Stomach (tissue), 9 donors: ENCODE results near the gene MUC21. TPM values are rescaled to one million over a fixed set of nuclear protein-coding genes. Genes with fewer than 3 reads are reported as not detected.

Experiments
- DNase-seq, 2 donors: peaks; one replicate each; pipeline versions ENCODE4 v3.0.0 to v3.0.0-alpha.2; 2013 to 2019
- H3K27ac ChIP-seq, 5 donors: fragments of 200-600 bp in 4 of 5; sonication (generic) in 4 of 5; one replicate each; pipeline ENCODE4 v1.5.1; 2013 to 2019; ENCODE audit warnings: mild to moderate bottlenecking in 1 of 5, moderate library complexity in 1 of 5
- H3K27me3 ChIP-seq, 3 donors: fragments of 200-600 bp; sonication (generic); one replicate each; pipeline ENCODE4 v1.5.1; 2017 to 2019; ENCODE audit warnings: mixed run types in 1 of 3
- H3K36me3 ChIP-seq, 4 donors: fragments of 200-600 bp; sonication (generic); 1 replicate in 3 of 4; 2 replicates in 1 of 4; pipeline ENCODE4 v1.5.1; 2016 to 2019
- H3K4me1 ChIP-seq, 4 donors: fragments of 200-600 bp; sonication (generic); one replicate each; pipeline ENCODE4 v1.5.1; 2016 to 2019
- H3K4me3 ChIP-seq, 4 donors: fragments of 200-600 bp; sonication (generic) in 3 of 4; one replicate each; pipeline ENCODE4 v1.5.1; 2016 to 2019; ENCODE audit warnings: mild to moderate bottlenecking in 1 of 4
- H3K9me3 ChIP-seq, 4 donors: fragments of 200-600 bp; sonication (generic); one replicate each; pipeline ENCODE4 v1.5.1; 2016 to 2019
- CTCF ChIP-seq, 7 experiments: fragments of 450-650 bp in 4 of 7; fragments of 200-600 bp in 3 of 7; sonication (generic) in 3 of 7; IDR thresholded peaks; one replicate each; pipeline ENCODE4 v1.5.1; 2016 to 2019; ENCODE audit warnings: antibody characterized with exemption in 7 of 7, control low read depth in 2 of 7, mild to moderate bottlenecking in 1 of 7
- EP300 ChIP-seq: sonication (generic); formaldehyde crosslinking; IDR thresholded peaks from one replicate; pipeline ENCODE4 v1.6.1; 2017; ENCODE audit warnings: antibody characterized with exemption
- POLR2A ChIP-seq, 4 donors: fragments of 450-650 bp; IDR thresholded peaks; one replicate each; pipeline ENCODE4 v1.6.1; 2016; ENCODE audit warnings: antibody characterized with exemption in 4 of 4, control low read depth in 2 of 4, mild to moderate bottlenecking in 1 of 4, moderate library complexity in 1 of 4
- POLR2AphosphoS5 ChIP-seq, 3 donors: sonication (generic); formaldehyde crosslinking; IDR thresholded peaks; one replicate each; pipeline ENCODE4 v1.6.1; 2016; ENCODE audit warnings: antibody characterized with exemption in 3 of 3
- WGBS, 5 donors: extraction: QIAGEN DNeasy Blood & Tissue Kit in 3 of 5; methylation state at CpG; one replicate each; pipeline versions ENCODE4 v1.1.5 to v1.1.7; 2013 to 2018; 5-methylcytosine and 5-hydroxymethylcytosine counted together
- intact Hi-C: fragments of 100-400 bp; cut with DNase I; formaldehyde crosslinking; loops from one replicate; pipeline ENCODE4 v1.15.1; 2023; ENCODE audit warnings: low total_unique reads
- polyA plus RNA-seq, 3 donors: library from polyadenylated mRNA; stranded (reverse); fragments of 200-250 nt; gene quantifications; one replicate each; pipeline ENCODE4 v1.2.3, GENCODE V29; 2013
- total RNA-seq, 5 donors: library from RNA; depleted of rRNA; stranded (reverse); fragments of >200 nt; gene quantifications; one replicate each; pipeline versions ENCODE4 v1.1.0 to v1.2.3, GENCODE V29; 2014 to 2016
- donor health status: healthy with polysubstance abuse.
- donor health status: Bipolar disorder and iron deficiency.
- donor health status: healthy.

MUC21 gene
- total and polyA plus RNA-seq, 8 donors, result 0.18 to 131 (median 1.6) TPM; not detected in 1

DNA sequence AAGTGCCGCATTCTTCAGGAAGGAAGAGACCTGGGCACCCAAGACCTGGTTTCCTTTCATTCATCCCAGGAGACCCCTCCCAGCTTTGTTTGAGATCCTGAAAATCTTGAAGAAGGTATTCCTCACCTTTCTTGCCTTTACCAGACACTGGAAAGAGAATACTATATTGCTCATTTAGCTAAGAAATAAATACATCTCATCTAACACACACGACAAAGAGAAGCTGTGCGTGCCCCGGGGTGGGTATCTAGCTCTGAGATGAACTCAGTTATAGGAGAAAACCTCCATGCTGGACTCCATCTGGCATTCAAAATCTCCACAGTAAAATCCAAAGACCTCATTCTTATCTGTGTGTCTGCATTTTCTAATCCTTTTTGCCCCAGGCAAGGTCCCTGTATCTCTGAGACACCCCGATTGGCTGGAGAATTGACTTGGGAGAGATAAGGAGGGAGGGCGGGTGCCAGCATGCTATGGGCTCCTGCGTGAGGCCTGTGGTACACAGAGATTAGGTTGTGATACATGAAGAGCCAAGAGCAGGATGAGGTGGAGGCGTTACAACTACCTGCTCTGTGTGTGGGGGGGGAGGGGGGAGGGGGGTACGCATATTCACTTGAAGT, 4.8 kb downstream of the MUC21 start:
- H3K4me3 ChIP-seq, result no peak overlapping the region
- no peaks in the 10 kb centered on the region for H3K36me3 ChIP-seq
- H3K9me3 ChIP-seq, result no peaks in the 10 kb centered on the region
- intact Hi-C loops, result no loop called here
- no peaks in the 10 kb centered on the region for H3K27me3 ChIP-seq
- peaks cover 0 to 4% (median 0%) of the 10 kb centered on the region in 4 donors for H3K4me1 ChIP-seq
- H3K27ac ChIP-seq, result no peak overlapping the region
- WGBS, 5 donors, result 60 to 74% (median 63%) methylated on average over 9 of the region's 9 CpGs
- TF ChIP-seq POLR2A (IDR thresholded peaks at IDR 0.05) (no peak), CTCF (IDR thresholded peaks at IDR 0.05) (no peak), POLR2AphosphoS5 (IDR thresholded peaks at IDR 0.05) (no peak), EP300 (no peak)
- peak; percentile 11 to 35 for DNase-seq

DNA sequence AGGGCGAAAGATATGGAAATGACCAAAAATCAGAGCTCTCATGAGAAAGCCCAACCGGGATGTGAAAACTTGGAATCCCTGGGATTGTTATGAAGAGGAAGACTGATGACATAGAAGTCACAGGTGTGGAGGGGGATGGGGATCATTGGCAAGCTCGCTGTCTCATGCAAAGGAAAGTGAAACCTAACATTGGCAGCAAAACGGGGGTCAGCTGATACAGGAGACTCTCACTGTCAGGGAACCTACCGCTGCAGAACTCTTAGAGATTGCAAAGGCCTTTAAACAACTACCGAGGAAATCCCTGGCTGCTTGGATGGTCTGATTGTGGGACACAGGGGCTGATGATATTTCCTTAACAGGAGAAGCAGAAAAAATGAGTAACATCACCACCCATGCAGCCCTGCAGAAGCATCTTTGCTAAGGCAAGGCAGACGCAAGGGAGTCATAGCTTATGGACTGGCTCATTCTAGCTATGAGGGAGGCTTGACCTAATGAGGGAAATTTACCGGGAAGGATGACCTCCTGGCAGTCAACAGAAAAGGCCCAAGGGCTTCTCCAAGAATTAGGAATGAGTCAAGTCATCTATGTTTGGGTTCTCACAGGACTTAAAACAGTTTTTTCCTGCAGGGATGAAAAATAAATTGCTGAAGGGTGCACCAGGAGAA, 7.0 kb downstream of the MUC21 start:
- TF ChIP-seq POLR2A (IDR thresholded peaks at IDR 0.05), result no peak
- no peak for TF ChIP-seq POLR2AphosphoS5 (IDR thresholded peaks at IDR 0.05)
- no peak for TF ChIP-seq CTCF (IDR thresholded peaks at IDR 0.05)
- no peak for TF ChIP-seq EP300
- no peak overlapping the region for H3K4me3 ChIP-seq

DNA sequence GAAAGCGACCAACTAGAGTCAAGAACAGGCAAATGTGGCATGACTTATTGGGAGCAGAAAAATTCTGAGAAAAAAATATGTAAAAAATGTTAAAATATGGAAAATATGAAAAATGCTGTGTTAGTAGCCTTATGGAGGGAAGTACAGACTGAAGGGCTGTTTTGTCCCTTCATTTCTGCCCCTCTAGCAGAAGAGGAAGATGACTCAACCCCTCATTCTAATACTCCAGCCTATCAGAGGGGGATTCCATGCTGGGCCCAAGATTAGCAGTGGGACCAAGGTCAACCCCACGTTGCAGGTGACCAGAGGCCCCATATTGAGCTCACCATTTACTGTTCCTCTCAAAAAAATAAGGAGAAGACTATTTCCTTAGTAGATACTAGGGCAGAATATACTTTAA, 8.4 kb downstream of the MUC21 start:
- no peaks in the 10 kb centered on the region for H3K36me3 ChIP-seq
- DNase-seq, result no peak
- H3K9me3 ChIP-seq, result no peaks in the 10 kb centered on the region
- intact Hi-C loops, result no loop called here
- H3K27me3 ChIP-seq, result no peaks in the 10 kb centered on the region
- TF ChIP-seq POLR2A (IDR thresholded peaks at IDR 0.05), result no peak
- TF ChIP-seq CTCF (IDR thresholded peaks at IDR 0.05), result no peak
- TF ChIP-seq POLR2AphosphoS5 (IDR thresholded peaks at IDR 0.05), result no peak
- no peak for TF ChIP-seq EP300
- WGBS, 5 donors, result 71 to 83% (median 80%) methylated on average over 2 of the region's 2 CpGs
- H3K4me3 ChIP-seq, result no peak overlapping the region
- H3K27ac ChIP-seq, result no peak overlapping the region
- H3K4me1 ChIP-seq, result no peaks in the 10 kb centered on the region

More for the DNA sequence above, 7.0 kb downstream of the MUC21 start:
- Histone ChIP-seq H3K4me1 (no peaks in the 10 kb centered on the region), H3K27ac (no peak overlapping the region), H3K9me3 (no peaks in the 10 kb centered on the region), H3K27me3 (no peaks in the 10 kb centered on the region), H3K36me3 (no peaks in the 10 kb centered on the region)
- intact Hi-C loops, result no loop called here
- DNase-seq, result peak in 1 of 2 donors; percentile 16
- WGBS, 5 donors, result 69 to 73% (median 70%) methylated on average over 8 of the region's 8 CpGs

GRCh38 chr6:30997301-30997700, 13.8 kb downstream of the MUC21 start:
- H3K36me3 ChIP-seq, result no peaks in the 10 kb centered on the region
- TF ChIP-seq CTCF (IDR thresholded peaks at IDR 0.05) (no peak), POLR2A (IDR thresholded peaks at IDR 0.05) (no peak), POLR2AphosphoS5 (IDR thresholded peaks at IDR 0.05) (no peak), EP300 (no peak)
- WGBS, 5 donors, result 90 to 100% (median 100%) methylated on average over 2 of the region's 2 CpGs
- intact Hi-C loops, result no loop called here
- no peaks in the 10 kb centered on the region for H3K9me3 ChIP-seq
- no peaks in the 10 kb centered on the region for H3K4me1 ChIP-seq
- H3K4me3 ChIP-seq, result no peak overlapping the region
- DNase-seq, result no peak
- no peaks in the 10 kb centered on the region for H3K27me3 ChIP-seq
- no peak overlapping the region for H3K27ac ChIP-seq
